Astrocyte (in vitro differentiated cells and primary cell): ENCODE measurements around the gene EPB41. TPM values are rescaled to one million over a fixed set of nuclear protein-coding genes. Genes with fewer than 3 reads are reported as not detected.
"Not testable (repeated sequence)": the region's sequence is repeated elsewhere in the genome, so short reads cannot be mapped to it uniquely, and the experiment has no call there.

Experiments used
- DNase-seq: peaks from one replicate; pipeline ENCODE4 v3.0.0-alpha.2; 2010; ENCODE audit warnings: low read depth
- FAIRE-seq: peaks from 2 replicates; lab custom pipeline; 2011; peaks lifted over from hg19 to GRCh38; lab: Jason Lieb, UNC
- H2AFZ ChIP-seq: 2 replicates; pipeline ENCODE4 v1.6.0; 2012; ENCODE audit warnings: low read depth, low read length, inconsistent platforms
- H3K27ac ChIP-seq: 2 replicates; pipeline ENCODE4 v1.5.1; 2011; ENCODE audit warnings: low read depth, low read length, inconsistent platforms
- H3K27me3 ChIP-seq: 2 replicates; pipeline ENCODE4 v1.6.0; 2011; ENCODE audit warnings: low read length, inconsistent platforms; ENCODE audit not compliant: insufficient read depth
- H3K36me3 ChIP-seq: 2 replicates; pipeline ENCODE4 v1.5.1; 2011; ENCODE audit warnings: low read length, inconsistent platforms; ENCODE audit not compliant: insufficient read depth
- H3K4me1 ChIP-seq: 2 replicates; pipeline ENCODE4 v1.5.1; 2011; ENCODE audit warnings: low read length, inconsistent platforms; ENCODE audit not compliant: insufficient read depth
- H3K4me2 ChIP-seq: 2 replicates; pipeline ENCODE4 v1.6.0; 2012; ENCODE audit warnings: low read length, inconsistent platforms
- H3K4me3 ChIP-seq: 2 replicates; pipeline ENCODE4 v1.5.1; 2011; ENCODE audit warnings: low read depth, mild to moderate bottlenecking, low read length, inconsistent platforms; ENCODE audit not compliant: insufficient read depth
- H3K79me2 ChIP-seq: 2 replicates; pipeline ENCODE4 v1.6.0; 2012; ENCODE audit warnings: mild to moderate bottlenecking, low read length, inconsistent platforms; ENCODE audit not compliant: insufficient read depth
- H3K9ac ChIP-seq: 2 replicates; pipeline ENCODE4 v1.6.0; 2012; ENCODE audit warnings: mild to moderate bottlenecking, low read length, inconsistent platforms
- H3K9me3 ChIP-seq: 2 replicates; pipeline ENCODE4 v1.5.1; 2012; ENCODE audit warnings: low read depth, mild to moderate bottlenecking, low read length, inconsistent platforms; ENCODE audit not compliant: insufficient read depth
- H4K20me1 ChIP-seq: 2 replicates; pipeline ENCODE4 v1.6.0; 2012; ENCODE audit warnings: low read length, inconsistent platforms; ENCODE audit not compliant: insufficient read depth
- H3K27ac Mint-ChIP-seq: one replicate; pipeline ENCODE4 v1.8.0; 2021; ENCODE audit warnings: mild to moderate bottlenecking, mixed read lengths; ENCODE audit not compliant: unreplicated experiment
- H3K27me3 Mint-ChIP-seq: one replicate; pipeline ENCODE4 v1.8.0; 2021; ENCODE audit warnings: low read depth, mixed read lengths; ENCODE audit not compliant: unreplicated experiment
- H3K36me3 Mint-ChIP-seq: one replicate; pipeline ENCODE4 v1.8.0; 2021; ENCODE audit warnings: low read depth, mixed read lengths; ENCODE audit not compliant: unreplicated experiment
- H3K4me1 Mint-ChIP-seq: one replicate; pipeline ENCODE4 v1.8.0; 2021; ENCODE audit warnings: low read depth, mixed read lengths; ENCODE audit not compliant: unreplicated experiment
- H3K4me3 Mint-ChIP-seq: one replicate; pipeline ENCODE4 v1.8.0; 2021; ENCODE audit warnings: mild to moderate bottlenecking, moderate library complexity, mixed read lengths; ENCODE audit not compliant: unreplicated experiment
- H3K9me3 Mint-ChIP-seq: one replicate; pipeline ENCODE4 v1.8.0; 2021; ENCODE audit warnings: mild to moderate bottlenecking, mixed read lengths; ENCODE audit not compliant: unreplicated experiment
- CTCF ChIP-seq: IDR thresholded peaks from 2 replicates; pipeline ENCODE4 v1.5.1; 2011; ENCODE audit warnings: low read depth, mild to moderate bottlenecking, inconsistent platforms, low read length, moderate library complexity; ENCODE audit not compliant: insufficient read depth
- EZH2 ChIP-seq: IDR thresholded peaks from 2 replicates; pipeline ENCODE4 v1.6.1; 2012; ENCODE audit warnings: mild to moderate bottlenecking, low read length, inconsistent platforms; ENCODE audit not compliant: insufficient read depth
- total RNA-seq: library from RNA; stranded (reverse); gene quantifications from 2 replicates; pipeline ENCODE4 v1.2.1, GENCODE V29; 2021

EPB41 gene
- total RNA-seq, 1 donor from 2014 or later: 13.9 TPM

DNA sequence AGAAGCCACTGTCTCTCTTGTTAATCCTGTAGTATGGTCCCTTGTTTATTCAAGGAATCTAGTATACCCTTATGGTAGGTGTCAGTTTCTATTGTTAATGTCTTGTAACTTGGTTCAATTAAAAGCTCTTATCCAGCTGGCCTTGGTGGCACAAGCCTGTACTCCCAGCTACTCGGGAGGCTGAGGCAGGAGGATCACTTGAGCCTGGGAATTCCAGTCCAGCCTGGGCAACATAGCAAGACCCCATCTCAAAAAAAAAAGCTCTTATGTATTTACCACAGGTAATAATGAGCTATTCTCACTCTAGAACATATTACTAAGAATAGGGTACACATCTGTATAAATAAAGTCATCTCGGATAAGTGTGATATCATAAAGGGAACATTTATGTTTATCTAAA, 162.8 kb downstream of the EPB41 start:
- Histone ChIP-seq H3K4me3 (no peak overlapping the region), H3K36me3 (no peaks in the 10 kb centered on the region), H3K4me2 (no peak overlapping the region), H3K79me2 (no peaks in the 10 kb centered on the region), H3K27ac (no peak overlapping the region), H3K4me1 (no peaks in the 10 kb centered on the region), H3K9me3 (no peaks in the 10 kb centered on the region), H2AFZ (no peak overlapping the region), H3K27me3 (no peaks in the 10 kb centered on the region), H3K9ac (no peak overlapping the region), H4K20me1 (no peaks in the 10 kb centered on the region)
- no peak for FAIRE-seq
- Mint-ChIP-seq H3K27ac (no peak overlapping the region), H3K9me3 (no peaks in the 10 kb centered on the region), H3K4me1 (no peaks in the 10 kb centered on the region), H3K4me3 (no peak overlapping the region), H3K36me3 (no peaks in the 10 kb centered on the region), H3K27me3 (no peaks in the 10 kb centered on the region)
- no peak for DNase-seq
- TF ChIP-seq EZH2: no peak
- no peak for TF ChIP-seq CTCF

DNA sequence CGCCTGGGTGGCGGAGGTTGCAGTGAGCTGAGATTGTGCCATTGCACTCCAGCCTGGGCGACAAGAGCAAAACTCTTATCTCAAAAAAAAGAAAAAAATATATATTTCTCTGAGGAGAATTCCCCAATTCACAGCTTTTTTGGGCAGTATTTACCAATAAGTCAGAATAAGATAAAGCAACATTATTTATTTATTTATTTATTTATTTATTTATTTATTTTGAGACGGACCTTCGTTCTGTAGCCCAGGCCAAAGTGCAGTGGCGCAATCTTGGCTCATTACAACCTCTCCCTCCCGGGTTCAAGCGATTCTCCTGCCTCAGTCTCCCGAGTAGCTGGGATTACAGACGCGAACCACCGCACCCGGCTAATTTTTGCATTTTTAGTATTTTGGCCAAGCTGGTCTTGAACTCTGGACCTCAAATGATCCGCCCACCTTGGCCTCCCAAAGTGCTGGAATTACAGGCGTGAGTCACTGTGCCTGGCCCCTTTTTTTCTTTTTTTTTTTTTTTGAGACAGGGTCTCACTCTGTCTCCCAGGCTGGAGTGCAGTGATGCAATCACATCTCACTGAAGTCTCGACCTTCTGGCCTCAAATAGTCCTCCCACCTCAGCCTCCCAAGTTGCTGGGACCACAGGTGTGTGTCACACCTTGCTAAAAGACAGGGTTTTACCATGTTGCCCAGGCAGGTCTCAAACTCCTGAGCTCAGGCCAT, 165.7 kb downstream of the EPB41 start:
- H3K9me3 Mint-ChIP-seq, H3K27ac ChIP-seq, H3K36me3 Mint-ChIP-seq, H3K4me3 Mint-ChIP-seq, FAIRE-seq, H3K4me1 Mint-ChIP-seq, H2AFZ ChIP-seq, H3K36me3 ChIP-seq, H3K27me3 ChIP-seq, H3K4me1 ChIP-seq, DNase-seq, H3K27me3 Mint-ChIP-seq, H3K9ac ChIP-seq, H3K9me3 ChIP-seq, H3K79me2 ChIP-seq, H3K4me3 ChIP-seq, H3K4me2 ChIP-seq, H4K20me1 ChIP-seq, H3K27ac Mint-ChIP-seq: not testable (repeated sequence)

GRCh38 chr1:29081201-29081600, 166.8 kb downstream of the EPB41 start:
- Histone ChIP-seq H3K27me3 (no peaks in the 10 kb centered on the region), H3K79me2 (no peaks in the 10 kb centered on the region), H3K27ac (no peak overlapping the region), H3K4me1 (no peaks in the 10 kb centered on the region), H3K9me3 (no peaks in the 10 kb centered on the region), H4K20me1 (no peaks in the 10 kb centered on the region), H3K4me2 (no peak overlapping the region), H3K9ac (no peak overlapping the region), H3K36me3 (no peaks in the 10 kb centered on the region), H2AFZ (no peak overlapping the region), H3K4me3 (no peak overlapping the region)
- no peaks in the 10 kb centered on the region for H3K9me3 Mint-ChIP-seq
- DNase-seq (no peak), FAIRE-seq (no peak)
- no peaks in the 10 kb centered on the region for H3K36me3 Mint-ChIP-seq
- H3K27me3 Mint-ChIP-seq: no peaks in the 10 kb centered on the region
- no peak overlapping the region for H3K4me3 Mint-ChIP-seq
- H3K4me1 Mint-ChIP-seq: no peaks in the 10 kb centered on the region
- H3K27ac Mint-ChIP-seq: no peak overlapping the region
- TF ChIP-seq EZH2 (no peak), CTCF (no peak)
